ENCODE results near the gene SLC26A11. TPM values are rescaled to one million over a fixed set of nuclear protein-coding genes. Genes with fewer than 3 reads are reported as not detected.

SLC26A11 gene
- total RNA-seq, 1 donor = 12.7 TPM

GRCh38 chr17:80214012-80214877 lies 6.0 kb upstream of the SLC26A11 start:
- Histone ChIP-seq H3K4me1 (ENCODE audit: insufficient read depth, low read length) (peaks cover 3% of the 10 kb centered on the region), H3K79me2 (ENCODE audit: insufficient read depth, low read length) (peaks cover 18% of the 10 kb centered on the region), H2AFZ (ENCODE audit: low read length) (no peak overlapping the region), H3K4me3 (ENCODE audit: insufficient read depth, low read length) (no peak overlapping the region), H3K27me3 (ENCODE audit: insufficient read depth, low read length) (no peaks in the 10 kb centered on the region), H3K9me3 (ENCODE audit: low read depth, low read length) (no peaks in the 10 kb centered on the region), H3K36me3 (ENCODE audit: insufficient read depth, low read length) (peaks cover 31% of the 10 kb centered on the region), H3K27ac (ENCODE audit: low read depth, low read length) (no peak overlapping the region), H4K20me1 (ENCODE audit: insufficient read depth, low read length) (peaks cover 30% of the 10 kb centered on the region), H3K4me2 (ENCODE audit: insufficient read depth, low read length) (no peak overlapping the region)
- peak; percentile 65 for DNase-seq (ENCODE audit: insufficient read length, low spot score, missing footprints)
- TF ChIP-seq CTCF (IDR thresholded peaks at IDR 0.05; ENCODE audit: extremely low read depth, low read depth, low read length) = no peak

- no peak for TF ChIP-seq CTCF (IDR thresholded peaks at IDR 0.05; ENCODE audit: extremely low read depth, low read depth, low read length)
- H2AFZ ChIP-seq (ENCODE audit: low read length) = no peak overlapping the region
- no peaks in the 10 kb centered on the region for H3K27me3 ChIP-seq (ENCODE audit: insufficient read depth, low read length)
- H4K20me1 ChIP-seq (ENCODE audit: insufficient read depth, low read length) = peaks cover 30% of the 10 kb centered on the region
- no peaks in the 10 kb centered on the region for H3K9me3 ChIP-seq (ENCODE audit: low read depth, low read length)
- H3K4me1 ChIP-seq (ENCODE audit: insufficient read depth, low read length) = peaks cover 9% of the 10 kb centered on the region
- DNase-seq (ENCODE audit: insufficient read length, low spot score, missing footprints) = peak; percentile 67
- H3K79me2 ChIP-seq (ENCODE audit: insufficient read depth, low read length) = peaks cover 23% of the 10 kb centered on the region
- H3K27ac ChIP-seq (ENCODE audit: low read depth, low read length) = no peak overlapping the region
- no peak overlapping the region for H3K4me2 ChIP-seq (ENCODE audit: insufficient read depth, low read length)
- no peak overlapping the region for H3K4me3 ChIP-seq (ENCODE audit: insufficient read depth, low read length)
- peaks cover 27% of the 10 kb centered on the region for H3K36me3 ChIP-seq (ENCODE audit: insufficient read depth, low read length)
Observed at GRCh38 chr17:80214878-80215210, 5.4 kb upstream of the SLC26A11 start.

- Histone ChIP-seq H3K9me3 (ENCODE audit: low read depth, low read length) (no peaks in the 10 kb centered on the region), H3K27ac (ENCODE audit: low read depth, low read length) (no peak overlapping the region), H3K4me1 (ENCODE audit: insufficient read depth, low read length) (peaks cover 11% of the 10 kb centered on the region), H3K27me3 (ENCODE audit: insufficient read depth, low read length) (no peaks in the 10 kb centered on the region), H4K20me1 (ENCODE audit: insufficient read depth, low read length) (peaks cover 26% of the 10 kb centered on the region), H3K36me3 (ENCODE audit: insufficient read depth, low read length) (peaks cover 17% of the 10 kb centered on the region), H3K4me3 (ENCODE audit: insufficient read depth, low read length) (no peak overlapping the region), H3K4me2 (ENCODE audit: insufficient read depth, low read length) (no peak overlapping the region), H2AFZ (ENCODE audit: low read length) (no peak overlapping the region), H3K79me2 (ENCODE audit: insufficient read depth, low read length) (peaks cover 30% of the 10 kb centered on the region)
- peak; percentile 75 for DNase-seq (ENCODE audit: insufficient read length, low spot score, missing footprints)
- no peak for TF ChIP-seq CTCF (IDR thresholded peaks at IDR 0.05; ENCODE audit: extremely low read depth, low read depth, low read length)
Observed at GRCh38 chr17:80216473-80217456, 3.5 kb upstream of the SLC26A11 start.
